AG08395 (cell line): ENCODE results near the gene CFAP46.
"Not testable (repeated sequence)": the region's sequence is repeated elsewhere in the genome, so short reads cannot be mapped to it uniquely, and the experiment has no call there.

Experiments used
- DNase-seq: peaks from one replicate; pipeline ENCODE4 v3.0.0; 2012; ENCODE audit warnings: mixed read lengths, low spot score

Gene CFAP46

GRCh38 chr10:132899054-132899750 is 43.2 kb downstream of the CFAP46 start:
- DNase-seq = no peak

- no peak for DNase-seq
These were observed 43.8 kb downstream of the CFAP46 start for GRCh38 chr10:132898391-132899053.

GRCh38 chr10:132897516-132898381 is 44.6 kb downstream of the CFAP46 start:
- no peak for DNase-seq

DNA sequence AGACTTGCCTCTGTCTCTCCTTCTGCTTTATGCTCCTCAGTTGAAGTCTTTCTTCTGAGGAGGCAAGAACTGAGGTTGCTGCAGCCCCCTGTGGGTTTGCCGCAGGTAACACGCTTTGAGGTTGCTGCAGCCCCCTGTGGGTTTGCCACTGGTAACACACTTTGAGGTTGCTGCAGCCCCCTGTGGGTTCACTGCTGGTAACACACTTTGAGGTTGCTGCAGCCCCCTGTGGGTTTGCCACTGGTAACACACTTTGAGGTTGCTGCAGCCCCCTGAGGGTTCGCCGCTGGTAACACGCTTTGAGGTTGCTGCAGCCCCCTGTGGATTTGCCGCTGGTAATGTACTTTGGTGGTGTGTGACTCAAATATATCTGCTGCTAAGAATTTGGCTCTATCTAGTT is 48.6 kb downstream of the CFAP46 start:
- DNase-seq = not testable (repeated sequence)

GRCh38 chr10:132893090-132893489 is 49.3 kb downstream of the CFAP46 start:
- no peak for DNase-seq

- peak; percentile 39 for DNase-seq
These were observed 50.4 kb downstream of the CFAP46 start for GRCh38 chr10:132892004-132892403.

GRCh38 chr10:132891368-132891767 is 51.0 kb downstream of the CFAP46 start:
- DNase-seq = no peak

- DNase-seq = no peak
These were observed 52.1 kb downstream of the CFAP46 start for GRCh38 chr10:132890301-132890700.

DNA sequence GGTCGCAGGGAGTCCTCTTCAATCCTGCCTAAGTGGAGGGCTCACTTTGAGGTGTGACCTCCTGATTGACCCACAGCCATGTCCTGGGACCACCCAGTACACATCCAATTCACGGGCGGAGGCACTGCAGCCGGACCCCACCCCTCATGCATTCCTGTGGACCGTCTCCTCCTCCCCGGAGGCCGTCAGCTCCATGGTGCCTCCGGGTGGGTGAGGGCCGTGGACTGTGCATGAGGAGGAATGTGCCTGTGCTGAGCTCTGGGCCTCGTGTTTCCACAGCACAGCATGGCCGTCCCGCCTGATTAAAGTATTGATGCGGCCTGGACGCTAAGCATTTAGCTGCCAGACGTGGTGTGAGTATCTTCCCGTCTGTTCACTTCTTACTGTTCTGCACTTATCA is 52.8 kb downstream of the CFAP46 start:
- DNase-seq = no peak

- DNase-seq = no peak
These were observed 53.4 kb downstream of the CFAP46 start for GRCh38 chr10:132888898-132889490.

DNA sequence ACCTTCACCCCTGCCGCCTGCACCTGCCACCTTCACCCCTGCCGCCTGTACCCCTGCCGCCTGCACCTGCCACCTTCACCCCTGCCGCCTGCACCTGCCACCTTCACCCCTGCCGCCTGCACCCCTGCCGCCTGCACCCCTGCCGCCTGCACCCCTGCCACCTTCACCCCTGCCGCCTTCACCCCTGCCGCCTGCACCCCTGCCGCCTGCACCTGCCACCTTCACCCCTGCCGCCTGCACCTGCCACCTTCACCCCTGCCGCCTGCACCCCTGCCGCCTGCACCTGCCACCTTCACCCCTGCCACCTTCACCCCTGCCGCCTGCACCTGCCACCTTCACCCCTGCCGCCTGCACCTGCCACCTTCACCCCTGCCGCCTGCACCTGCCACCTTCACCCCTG is 53.9 kb downstream of the CFAP46 start:
- not testable (repeated sequence) for DNase-seq

DNA sequence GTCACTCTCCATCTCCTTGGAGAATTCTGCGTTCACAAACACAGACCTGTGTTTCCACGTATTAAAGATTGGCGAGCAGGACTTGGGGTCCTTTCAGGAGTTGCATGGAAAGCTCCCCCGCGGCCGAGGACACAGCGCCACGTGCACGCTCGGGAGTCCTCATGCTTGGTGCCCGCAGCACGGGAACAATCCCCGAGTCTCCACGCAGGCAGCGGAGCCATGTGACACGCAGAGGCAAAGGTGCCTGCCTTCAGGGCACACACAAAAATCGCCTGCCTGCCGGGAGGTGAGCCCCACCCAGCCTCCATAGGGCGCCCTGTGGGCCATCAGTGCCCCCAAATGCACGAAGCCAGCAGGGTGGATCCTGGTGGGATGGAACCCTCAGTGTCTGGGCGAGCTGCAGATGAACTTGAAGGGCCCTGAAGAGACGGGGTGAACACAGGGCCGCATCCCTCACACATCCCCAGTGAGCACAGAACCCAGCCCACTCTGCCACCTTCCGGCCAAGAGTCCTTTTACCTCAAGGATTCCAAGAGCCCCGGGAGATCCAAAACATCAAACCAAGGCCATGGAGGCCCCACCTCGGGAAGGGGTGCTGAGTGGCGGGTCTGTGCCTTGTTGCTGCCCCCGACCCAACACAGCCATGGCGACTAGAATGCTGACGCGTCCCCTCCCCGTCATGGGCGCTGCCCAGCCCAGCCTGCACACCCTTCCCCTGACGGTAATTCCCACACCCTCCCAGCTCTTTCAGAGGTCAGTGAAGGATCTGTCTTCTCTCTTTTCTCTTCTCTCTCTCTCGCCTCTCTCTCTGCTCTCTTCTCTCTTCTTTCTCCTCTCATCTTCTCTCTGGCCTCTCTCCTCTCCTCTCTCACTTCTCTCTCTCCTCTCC is 55.9 kb downstream of the CFAP46 start:
- DNase-seq = no peak

- DNase-seq = no peak
These were observed 56.7 kb downstream of the CFAP46 start for GRCh38 chr10:132885451-132886210.

- DNase-seq = no peak
These were observed 57.6 kb downstream of the CFAP46 start for GRCh38 chr10:132884691-132885271.

DNA sequence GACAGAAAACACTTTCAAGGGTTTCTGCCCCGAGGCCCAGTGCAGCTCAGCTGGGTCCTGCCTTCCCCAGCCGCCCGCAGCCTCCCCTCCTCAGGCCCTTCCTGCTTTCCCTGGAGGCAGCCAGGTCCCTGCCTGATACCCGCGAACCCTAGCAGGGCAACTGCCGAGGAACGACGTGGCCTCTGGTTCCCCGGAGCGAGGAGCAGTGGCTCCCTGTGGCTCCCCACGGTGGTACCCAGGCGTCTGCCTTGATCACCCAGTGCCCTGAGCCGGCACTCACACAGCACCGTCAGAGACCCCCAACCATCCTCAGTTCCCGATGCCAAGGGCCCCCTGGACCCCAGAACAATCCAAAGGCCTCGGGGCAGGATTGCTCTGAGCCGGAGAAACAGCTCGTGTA is 58.3 kb downstream of the CFAP46 start:
- DNase-seq = no peak

DNA sequence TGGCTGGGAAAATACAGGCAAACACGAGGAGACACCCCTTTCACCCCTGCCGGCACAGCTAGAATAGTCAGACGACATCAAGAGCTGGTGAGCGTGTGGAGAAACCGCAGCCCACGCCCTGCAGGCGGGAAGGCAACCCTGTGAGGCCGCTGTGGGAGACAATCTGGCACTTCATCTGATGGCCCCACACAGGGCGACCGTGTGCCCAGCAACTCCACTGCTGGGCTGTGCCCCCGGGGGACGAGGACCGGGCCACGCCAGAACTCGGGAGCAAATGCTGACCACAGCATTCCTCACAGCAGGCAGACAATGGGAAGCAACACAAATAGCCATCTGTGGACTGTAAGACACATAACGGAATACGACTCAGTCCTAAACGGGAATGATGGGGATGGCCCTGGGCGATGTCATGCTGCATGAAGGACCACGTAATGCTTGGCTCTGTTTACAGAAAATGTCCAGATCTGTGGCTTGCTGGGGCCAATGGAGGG is 58.9 kb downstream of the CFAP46 start:
- DNase-seq = no peak

DNA sequence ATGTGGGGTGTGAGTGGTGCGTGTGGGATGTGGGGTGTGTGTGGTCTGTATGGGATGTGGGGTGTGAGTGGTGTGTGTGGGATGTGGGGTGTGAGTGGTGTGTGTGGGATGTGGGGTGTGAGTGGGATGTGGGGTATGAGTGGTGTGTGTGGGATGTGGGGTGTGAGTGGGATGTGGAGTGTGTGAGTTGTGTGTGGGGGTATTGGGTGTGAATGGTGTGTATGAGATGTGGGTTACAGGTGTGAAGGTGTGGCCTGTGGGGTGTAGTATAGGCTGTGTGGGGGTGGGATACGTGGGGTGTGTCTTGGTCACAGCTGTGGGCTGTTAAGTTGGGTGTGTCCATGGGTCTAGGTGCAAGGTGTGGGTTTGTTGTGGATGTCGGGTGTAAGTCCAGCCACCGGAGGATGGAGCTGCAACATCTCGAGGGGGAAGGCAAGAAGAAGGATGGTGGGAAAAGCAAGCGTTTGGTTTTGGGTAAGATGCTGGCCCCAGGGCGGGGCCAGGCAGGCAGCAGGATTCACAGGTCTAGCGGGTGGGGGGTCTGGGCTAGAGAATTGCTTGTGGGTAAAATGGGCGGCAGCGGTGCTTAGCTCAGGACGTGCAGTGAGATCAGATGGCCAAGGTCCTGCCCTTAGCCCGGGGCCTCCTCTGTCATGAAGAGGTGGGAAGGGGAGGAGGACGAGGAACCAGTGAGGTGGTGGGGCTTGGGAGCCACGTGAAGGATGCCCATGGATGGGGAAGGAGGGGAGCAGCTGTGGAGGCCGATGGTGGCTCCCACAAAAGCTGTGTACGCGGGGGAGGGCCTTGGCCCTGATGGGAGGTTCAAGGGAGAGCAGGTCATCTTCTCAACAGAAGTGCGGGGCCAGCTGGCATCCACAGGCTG is 60.1 kb downstream of the CFAP46 start:
- DNase-seq = no peak

DNA sequence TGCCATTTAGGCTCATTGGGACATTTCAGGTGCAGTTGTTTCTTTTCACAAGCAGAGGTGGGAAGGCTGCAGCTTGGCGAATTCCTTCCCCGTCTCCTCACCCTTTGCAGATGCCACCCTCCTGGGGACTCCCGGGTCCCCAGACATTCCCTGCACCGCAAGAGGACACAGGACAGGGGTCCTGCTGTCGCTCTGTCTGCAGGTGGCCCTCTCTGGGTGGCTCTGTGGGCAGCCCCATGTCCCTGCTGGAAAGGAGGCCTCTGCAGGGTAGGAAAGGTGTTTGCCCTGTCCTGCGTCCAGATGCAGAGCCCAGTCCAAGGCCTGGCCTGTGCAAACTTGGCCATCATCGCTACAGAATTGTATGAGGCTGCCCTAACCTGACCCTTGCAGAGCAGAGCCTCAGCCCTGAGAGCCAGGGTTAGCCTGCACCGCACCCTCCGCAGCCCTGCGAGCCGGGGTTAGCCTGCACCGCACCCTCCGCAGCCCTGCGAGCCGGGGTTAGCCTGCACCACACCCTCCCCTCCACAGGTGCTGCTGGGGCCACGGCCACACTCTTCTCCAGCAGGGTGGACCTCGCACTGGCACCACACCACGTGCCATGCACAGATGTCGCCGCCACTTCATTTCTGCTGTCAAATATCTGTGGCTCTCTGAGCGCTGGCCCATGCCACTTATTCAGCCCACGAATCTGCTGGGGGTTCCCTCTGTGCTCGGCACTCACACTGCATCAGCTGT is 61.0 kb downstream of the CFAP46 start:
- no peak for DNase-seq
